HG02885 (cell line): Measurements from ENCODE around the gene ARX.
A peak's percentile ranks its signal among the peaks of the same experiment; 100 is the strongest.

Experiments
- ATAC-seq: cut with Tn5 transposase; IDR thresholded peaks from one replicate; pipeline ENCODE4 v1.9.1; 2021; ENCODE audit warnings: mild to moderate bottlenecking; ENCODE audit not compliant: unreplicated experiment, poor library complexity

ARX gene

GRCh38 chrX:25017667-25018247 is 2.0 kb upstream of the ARX start:
- no peak for ATAC-seq

GRCh38 chrX:25016938-25017598 is 1.3 kb upstream of the ARX start:
- no peak for ATAC-seq

DNA sequence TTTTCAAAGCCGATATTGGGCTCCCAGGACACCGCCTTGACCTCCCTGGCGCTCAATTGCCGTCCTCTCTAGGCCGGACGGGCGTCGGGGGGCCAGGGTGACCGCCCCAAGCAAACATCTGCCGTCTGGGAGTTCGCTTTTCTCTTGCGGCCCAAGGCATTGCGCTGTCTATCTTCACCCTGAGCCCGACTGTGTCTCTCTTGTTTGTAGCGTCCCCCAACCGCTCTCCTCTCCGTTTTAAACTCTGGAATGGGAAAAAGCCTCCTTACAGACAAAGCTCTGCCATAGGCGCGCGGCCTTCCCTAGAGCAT is 551 bp upstream of the ARX start:
- no peak for ATAC-seq

GRCh38 chrX:25014366-25014838 is 1.4 kb downstream of the ARX start:
- no peak for ATAC-seq

DNA sequence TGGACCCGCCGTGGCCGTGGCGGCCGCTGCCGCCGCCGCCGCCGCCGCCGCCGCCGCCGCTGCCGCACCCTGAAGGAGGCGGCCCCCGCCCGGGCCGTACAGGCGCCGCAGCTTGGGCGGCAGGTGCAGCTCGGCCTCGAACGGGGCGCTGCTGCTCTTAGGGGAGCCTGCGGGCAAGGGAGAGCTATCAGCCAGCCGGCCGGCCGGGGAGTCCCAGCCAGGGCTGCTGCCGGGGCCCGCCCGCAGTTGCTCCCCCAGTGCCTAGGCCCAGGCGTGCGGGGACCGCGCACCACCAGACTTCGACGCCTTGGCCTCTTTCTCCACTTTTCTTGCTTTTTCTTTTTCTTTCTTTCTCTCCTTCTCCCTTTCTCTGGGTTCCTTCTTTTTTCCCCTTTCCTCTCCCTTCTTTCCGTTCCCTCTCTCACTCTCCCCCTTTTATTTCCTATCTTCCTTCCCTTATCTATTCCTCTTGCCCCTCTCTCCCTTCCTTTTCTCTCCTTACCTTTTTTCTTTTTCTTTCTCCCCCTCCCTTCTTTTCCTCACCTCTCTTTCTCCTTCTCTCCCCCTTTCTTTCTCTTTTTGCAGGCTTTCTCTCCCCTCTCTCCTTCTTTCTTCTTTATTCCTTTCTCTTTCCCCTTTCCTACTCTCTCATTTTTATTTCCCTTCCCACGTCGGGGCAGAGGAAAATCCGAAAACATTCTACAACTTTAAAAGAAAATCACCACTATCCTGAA is 2.0 kb downstream of the ARX start:
- peak; percentile 62 for ATAC-seq

DNA sequence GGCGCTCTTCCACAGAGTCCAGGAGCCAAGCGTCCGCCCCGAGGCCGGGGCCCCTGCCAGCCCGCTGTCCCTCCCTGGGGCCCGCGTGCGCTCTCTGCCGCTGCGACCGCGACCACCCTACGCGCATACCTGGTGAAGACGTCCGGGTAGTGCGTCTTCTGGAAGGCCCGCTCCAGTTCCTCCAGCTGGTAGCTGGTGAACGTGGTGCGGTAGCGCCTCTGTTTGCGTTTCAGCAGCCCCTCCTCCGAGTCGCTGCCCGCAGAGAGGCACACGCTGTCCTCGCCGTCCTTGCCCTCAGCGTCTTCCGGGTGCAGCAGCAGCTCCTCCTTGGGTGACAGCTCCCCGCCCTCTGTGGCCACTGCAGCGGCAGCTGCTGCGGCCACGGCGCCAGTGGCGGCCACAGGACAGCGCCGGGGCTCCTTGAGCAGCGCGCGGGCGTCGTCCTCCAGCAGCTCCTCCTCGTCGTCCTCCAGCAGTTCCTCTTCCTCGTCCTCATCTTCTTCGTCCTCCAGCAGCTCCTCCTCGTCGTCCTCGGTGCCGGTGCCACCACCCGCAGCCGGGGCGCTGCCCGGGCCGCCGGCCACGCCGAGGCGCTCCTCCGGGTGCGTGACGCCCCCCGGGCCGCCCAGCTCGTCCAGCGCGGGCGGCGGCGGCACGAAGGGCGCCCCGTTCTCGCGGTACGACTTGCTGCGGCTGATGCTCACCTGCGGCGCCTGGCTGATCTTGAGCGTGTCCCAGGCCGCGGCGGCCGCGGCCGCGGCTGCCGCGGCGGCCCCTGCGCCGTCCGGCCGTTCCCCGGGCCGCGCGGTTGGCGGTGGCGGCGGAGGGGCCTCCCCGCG is 2.8 kb downstream of the ARX start:
- peak; percentile 41 for ATAC-seq

GRCh38 chrX:25012433-25012735 is 3.4 kb downstream of the ARX start:
- ATAC-seq, result no peak

GRCh38 chrX:25011589-25012432 is 4.0 kb downstream of the ARX start:
- no peak for ATAC-seq

- ATAC-seq, result no peak
Measured at GRCh38 chrX:25010784-25011588, 4.8 kb downstream of the ARX start.

DNA sequence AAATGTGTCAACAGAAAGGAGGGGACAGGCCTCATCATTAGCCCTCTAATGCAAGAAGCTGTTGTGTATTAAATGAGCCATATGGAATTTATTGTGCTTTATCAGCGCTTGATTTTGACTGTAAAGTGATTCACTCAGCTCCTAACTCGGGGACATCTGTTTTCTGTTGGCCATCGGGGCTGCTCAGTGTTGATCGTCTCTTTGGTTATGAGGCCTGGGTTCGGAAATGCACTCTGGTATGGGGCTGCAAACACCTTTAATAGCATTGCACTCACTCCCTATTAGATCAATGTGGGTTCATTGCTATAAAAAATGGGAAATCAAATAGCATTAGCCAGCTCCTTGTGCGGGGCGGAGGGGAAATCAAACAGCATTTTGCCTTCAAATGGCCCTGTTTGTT is 6.4 kb downstream of the ARX start:
- no peak for ATAC-seq

DNA sequence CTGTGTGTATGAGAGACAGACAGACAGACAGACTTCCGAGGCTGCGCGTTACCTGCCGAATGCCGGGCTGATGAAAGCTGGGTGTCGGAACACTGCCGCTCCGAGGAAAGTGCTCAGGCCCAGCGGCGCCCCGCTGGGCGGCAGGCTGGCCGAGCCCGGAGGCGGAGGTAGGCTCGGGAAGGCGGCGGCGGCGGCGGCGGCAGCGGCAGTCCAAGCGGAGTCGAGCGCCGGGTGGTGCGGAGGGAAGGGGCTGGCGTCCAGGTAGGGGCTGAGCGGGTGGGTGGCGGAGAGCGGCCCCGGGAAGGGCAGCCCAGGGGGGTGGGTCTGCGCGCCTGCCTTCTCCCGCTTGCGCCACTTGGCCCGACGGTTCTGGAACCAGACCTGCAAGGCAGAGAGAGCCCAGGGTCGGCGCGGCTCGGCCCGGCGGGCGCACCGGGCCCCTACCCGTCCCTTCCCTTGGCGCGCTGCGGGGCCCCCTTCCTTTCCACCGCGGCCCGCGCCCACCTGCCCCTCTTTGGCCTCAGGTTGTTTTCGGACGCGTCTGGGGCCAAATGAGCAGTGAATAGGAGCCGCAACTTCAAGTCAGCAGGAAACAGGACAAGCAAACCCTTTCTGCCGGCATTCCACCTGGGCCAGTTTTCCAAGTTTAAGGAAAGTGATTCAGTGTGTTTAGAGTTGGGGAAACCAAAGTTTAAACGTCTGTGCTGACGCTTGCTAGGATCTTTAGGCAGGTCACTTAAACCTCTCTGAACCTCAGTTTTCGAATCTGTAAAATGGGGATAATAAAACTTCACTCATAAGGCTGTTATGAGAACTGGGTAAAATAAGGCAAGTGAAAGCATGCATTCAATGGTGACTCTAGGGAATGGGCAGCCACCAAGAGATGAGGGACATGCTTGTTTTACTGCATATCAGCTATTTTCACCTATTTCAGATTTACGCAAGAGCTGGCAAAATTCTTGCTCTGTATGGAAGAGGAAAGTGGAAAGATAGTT is 8.4 kb downstream of the ARX start:
- ATAC-seq, result no peak

GRCh38 chrX:25006586-25007058 is 9.1 kb downstream of the ARX start:
- no peak for ATAC-seq

- no peak for ATAC-seq
Measured at GRCh38 chrX:25005382-25006185, 10.2 kb downstream of the ARX start.

DNA sequence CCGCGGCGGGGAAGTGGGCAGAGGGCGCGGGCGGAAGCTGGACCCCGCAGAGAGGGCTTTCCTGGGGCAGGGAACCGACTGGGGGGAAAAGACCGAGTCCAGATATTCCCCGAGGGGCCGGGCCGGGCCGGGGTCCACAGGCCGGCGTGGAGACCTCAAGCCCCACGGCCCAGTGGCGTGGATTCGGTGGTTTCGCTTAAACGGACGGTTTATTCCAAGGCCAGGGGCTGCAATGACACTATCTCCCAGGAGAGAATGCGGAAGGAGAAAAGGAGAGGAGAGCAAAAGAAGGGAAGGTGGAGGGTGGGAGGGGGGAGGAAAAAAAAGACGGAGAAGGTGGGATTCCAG is 10.8 kb downstream of the ARX start:
- no peak for ATAC-seq

DNA sequence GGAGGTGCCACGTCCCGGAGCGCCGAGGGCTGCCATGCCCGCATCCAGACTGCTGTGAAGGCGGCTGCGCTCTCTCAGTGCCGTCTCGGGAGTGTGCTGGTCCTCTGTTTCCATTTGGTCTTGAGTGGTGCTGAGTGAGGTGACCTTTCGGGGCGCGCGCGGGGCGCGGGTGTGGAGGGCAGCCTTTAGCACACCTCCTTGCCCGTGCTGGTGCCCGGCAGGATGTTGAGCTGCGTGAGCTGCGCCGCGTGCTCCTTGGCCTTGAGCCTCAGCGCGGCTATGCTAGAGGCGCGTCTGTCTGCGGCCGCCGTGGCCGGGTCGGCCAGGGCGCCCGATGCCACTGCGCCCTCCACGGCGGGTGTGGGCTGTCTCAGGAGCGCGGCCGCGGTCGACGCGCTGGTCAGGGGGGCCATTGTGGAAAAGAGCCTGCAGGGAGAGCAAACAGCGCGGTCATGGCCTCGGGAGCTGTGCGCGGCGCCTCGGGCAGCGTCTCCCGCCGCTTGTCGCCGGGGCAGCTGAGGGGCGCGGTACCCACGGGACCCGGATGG is 11.2 kb downstream of the ARX start:
- ATAC-seq, result no peak

DNA sequence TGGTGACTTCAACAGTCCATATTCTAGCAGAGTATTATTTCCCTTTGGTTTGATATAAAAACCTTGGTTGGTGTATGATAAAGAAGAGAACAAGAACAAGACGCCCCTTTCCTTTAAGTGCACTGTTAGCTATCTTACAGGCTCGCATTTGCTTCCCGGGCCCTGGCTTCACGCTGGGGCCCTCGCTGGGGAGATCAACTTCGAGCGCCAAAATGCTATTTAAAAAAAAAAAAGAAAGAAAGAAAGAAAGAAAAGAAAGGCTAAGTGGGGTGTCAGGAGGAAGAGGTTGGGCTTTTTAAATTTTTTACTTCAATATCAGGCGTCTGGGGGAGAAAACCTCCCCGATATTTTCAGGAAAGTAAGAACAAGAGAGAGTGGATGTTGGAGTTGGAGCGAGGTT is 11.7 kb downstream of the ARX start:
- no peak for ATAC-seq
